ENCODE results near the gene IL22RA1. TPM values are rescaled to one million over a fixed set of nuclear protein-coding genes. Genes with fewer than 3 reads are reported as not detected.

IL22RA1 gene
- total RNA-seq, 4 donors from 2014 or later: 34.7 to 53.1 (median 45.9) TPM

GRCh38 chr1:24074196-24074595 is 68.7 kb downstream of the IL22RA1 start:
- WGBS, 2 donors: 87 to 93% methylated on average over 3 to 5 of the region's 5 CpGs

GRCh38 chr1:24071941-24072340 is 71.0 kb downstream of the IL22RA1 start:
- intact Hi-C loops (cut with DNase I; ENCODE audit: low total_unique reads): loop anchor here (5.0 kb wide), 2 partner anchors 40 to 115 kb away; partner anchors contain the start of genes IFNLR1 and MYOM3
- TF ChIP-seq, protein P1, sequence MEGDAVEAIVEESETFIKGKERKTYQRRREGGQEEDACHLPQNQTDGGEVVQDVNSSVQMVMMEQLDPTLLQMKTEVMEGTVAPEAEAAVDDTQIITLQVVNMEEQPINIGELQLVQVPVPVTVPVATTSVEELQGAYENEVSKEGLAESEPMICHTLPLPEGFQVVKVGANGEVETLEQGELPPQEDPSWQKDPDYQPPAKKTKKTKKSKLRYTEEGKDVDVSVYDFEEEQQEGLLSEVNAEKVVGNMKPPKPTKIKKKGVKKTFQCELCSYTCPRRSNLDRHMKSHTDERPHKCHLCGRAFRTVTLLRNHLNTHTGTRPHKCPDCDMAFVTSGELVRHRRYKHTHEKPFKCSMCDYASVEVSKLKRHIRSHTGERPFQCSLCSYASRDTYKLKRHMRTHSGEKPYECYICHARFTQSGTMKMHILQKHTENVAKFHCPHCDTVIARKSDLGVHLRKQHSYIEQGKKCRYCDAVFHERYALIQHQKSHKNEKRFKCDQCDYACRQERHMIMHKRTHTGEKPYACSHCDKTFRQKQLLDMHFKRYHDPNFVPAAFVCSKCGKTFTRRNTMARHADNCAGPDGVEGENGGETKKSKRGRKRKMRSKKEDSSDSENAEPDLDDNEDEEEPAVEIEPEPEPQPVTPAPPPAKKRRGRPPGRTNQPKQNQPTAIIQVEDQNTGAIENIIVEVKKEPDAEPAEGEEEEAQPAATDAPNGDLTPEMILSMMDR (IDR thresholded peaks at IDR 0.05): no peak
- no peak for TF ChIP-seq POLR2A (IDR thresholded peaks at IDR 0.05)
- 79 to 84% methylated on average over 7 of the region's 7 CpGs for WGBS, 2 donors
- H3K4me3 ChIP-seq (ENCODE audit: low read depth, poor library complexity, severe bottlenecking): no peak overlapping the region
- no peak for DNase-seq (ENCODE audit: low spot score in 2 of 2)

More at GRCh38 chr1:24074196-24074595, 68.7 kb downstream of the IL22RA1 start:
- intact Hi-C loops (cut with DNase I; ENCODE audit: low total_unique reads): loop anchor here (5.0 kb wide), 2 partner anchors 38 to 113 kb away; partner anchors contain the start of genes IFNLR1 and MYOM3
- H3K4me3 ChIP-seq (ENCODE audit: low read depth, poor library complexity, severe bottlenecking): no peak overlapping the region
- TF ChIP-seq, protein P1 (IDR thresholded peaks at IDR 0.05): no peak
- TF ChIP-seq POLR2A (IDR thresholded peaks at IDR 0.05): no peak
- no peak for DNase-seq (ENCODE audit: low spot score in 2 of 2)

- TF ChIP-seq, protein P1 (IDR thresholded peaks at IDR 0.05): peak in 1 of 3 donors; percentile 57
- TF ChIP-seq POLR2A (IDR thresholded peaks at IDR 0.05): no peak
- intact Hi-C loops (cut with DNase I; ENCODE audit: low total_unique reads): loop anchor here (5.0 kb wide), 2 partner anchors 41 to 116 kb away; partner anchors contain the start of genes IFNLR1 and MYOM3
- DNase-seq (ENCODE audit: low spot score in 2 of 2): peak; percentile 80 to 92
- no peak overlapping the region for H3K4me3 ChIP-seq (ENCODE audit: low read depth, poor library complexity, severe bottlenecking)
- 10 to 19% methylated on average over 15 of the region's 15 CpGs for WGBS, 2 donors
These were observed 72.0 kb downstream of the IL22RA1 start for GRCh38 chr1:24070821-24071393.

DNA sequence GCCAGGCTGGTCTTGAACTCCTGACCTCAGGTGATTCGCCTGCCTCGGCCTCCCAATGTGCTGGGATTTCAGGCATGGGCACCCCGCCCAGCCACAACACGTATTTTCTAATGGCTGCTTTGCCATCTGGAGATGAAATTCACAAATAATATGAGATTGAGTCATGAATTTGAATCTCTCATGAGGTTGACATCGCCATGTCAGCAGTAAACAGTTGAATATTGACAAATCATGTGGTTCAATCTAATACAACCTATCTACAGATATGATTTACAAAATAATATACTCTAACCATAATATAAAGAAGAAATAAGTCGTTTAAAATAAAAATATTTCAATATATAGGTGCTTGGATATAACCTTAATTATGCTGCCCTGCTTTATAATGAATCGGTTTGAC is 73.1 kb downstream of the IL22RA1 start:
- intact Hi-C loops (cut with DNase I; ENCODE audit: low total_unique reads): loop anchor here (5.0 kb wide), 2 partner anchors 42 to 117 kb away; partner anchors contain the start of genes IFNLR1 and MYOM3
- no peak for TF ChIP-seq POLR2A (IDR thresholded peaks at IDR 0.05)
- TF ChIP-seq, protein P1 (IDR thresholded peaks at IDR 0.05): no peak
- whole genome bisulfite sequencing, 2 donors: 59 to 67% methylated on average over 7 of the region's 7 CpGs
- DNase-seq (ENCODE audit: low spot score in 2 of 2): no peak
- no peak overlapping the region for H3K4me3 ChIP-seq (ENCODE audit: low read depth, poor library complexity, severe bottlenecking)

Other genes with a start within 250 kb of the IL22RA1 start
- not detected for gene CNR2, start 229.8 kb downstream of the IL22RA1 start, total RNA-seq
- 10 to 100 TPM; 65.0 to 84.6 (median 80.0) TPM for gene PNRC2, start 183.3 kb downstream of the IL22RA1 start, total RNA-seq
- gene SRSF10, start 162.8 kb downstream of the IL22RA1 start, total RNA-seq: 10 to 100 TPM; 41.3 to 68.3 (median 47.4) TPM
- gene MYOM3, start 31.0 kb downstream of the IL22RA1 start, total RNA-seq: 1 to 10 TPM; 1.5 to 1.9 (median 1.7) TPM
- gene IFNLR1, start 44.1 kb upstream of the IL22RA1 start, total RNA-seq: 10 to 100 TPM; 10.4 to 16.4 (median 14.4) TPM
- gene GRHL3, start 176.2 kb upstream of the IL22RA1 start, total RNA-seq: 100 to 1,000 TPM; 141 to 205 (median 171) TPM

Measured in lower leg skin (tissue), 4 donors.